ENCODE measurements around the gene DPCD.
"Not testable (repeated sequence)": the region's sequence is repeated elsewhere in the genome, so short reads cannot be mapped to it uniquely, and the experiment has no call there.

Gene DPCD

GRCh38 chr10:101618871-101619270 lies 30.8 kb downstream of the DPCD start:
- no peak for DNase-seq (ENCODE audit: low read depth, low spot score)

GRCh38 chr10:101619983-101620382 lies 31.9 kb downstream of the DPCD start:
- no peak for DNase-seq (ENCODE audit: low read depth, low spot score)

GRCh38 chr10:101623528-101623927 lies 35.4 kb downstream of the DPCD start:
- no peak for DNase-seq (ENCODE audit: low read depth, low spot score)

DNA sequence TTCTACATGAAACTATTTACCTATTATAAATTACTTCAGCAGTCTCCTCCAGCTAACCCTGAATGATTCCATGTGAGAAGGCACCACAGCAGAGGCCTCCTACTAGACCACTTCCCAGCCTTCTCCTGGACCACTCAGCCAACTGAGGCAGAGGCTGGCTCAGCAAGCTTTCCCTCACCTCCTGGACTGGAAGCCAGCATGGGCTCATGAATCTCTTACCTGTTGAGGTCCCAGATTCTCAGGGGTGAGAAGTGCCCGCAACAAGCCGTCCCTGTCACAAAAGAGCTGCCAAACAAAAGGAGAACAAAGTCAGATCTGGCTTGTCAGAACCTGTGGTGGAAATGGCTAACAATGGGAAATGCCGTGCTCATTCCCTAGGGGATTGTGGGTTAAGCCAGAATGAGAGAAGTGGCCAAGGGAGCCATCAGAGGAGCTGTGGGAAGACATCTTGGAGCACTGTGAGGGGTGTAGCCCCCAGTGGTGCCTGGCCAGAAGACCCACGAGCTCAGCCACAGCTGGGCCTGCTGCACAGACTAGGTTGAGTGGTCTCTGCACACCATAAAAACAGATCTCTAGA lies 36.5 kb downstream of the DPCD start:
- DNase-seq (ENCODE audit: low read depth, low spot score), result no peak

- DNase-seq (ENCODE audit: low read depth, low spot score), result no peak
These were observed 37.8 kb downstream of the DPCD start for GRCh38 chr10:101625821-101626412.

GRCh38 chr10:101629837-101630632 lies 41.9 kb downstream of the DPCD start:
- DNase-seq (ENCODE audit: low read depth, low spot score), result no peak

GRCh38 chr10:101630633-101630920 lies 42.5 kb downstream of the DPCD start:
- DNase-seq (ENCODE audit: low read depth, low spot score), result no peak

DNA sequence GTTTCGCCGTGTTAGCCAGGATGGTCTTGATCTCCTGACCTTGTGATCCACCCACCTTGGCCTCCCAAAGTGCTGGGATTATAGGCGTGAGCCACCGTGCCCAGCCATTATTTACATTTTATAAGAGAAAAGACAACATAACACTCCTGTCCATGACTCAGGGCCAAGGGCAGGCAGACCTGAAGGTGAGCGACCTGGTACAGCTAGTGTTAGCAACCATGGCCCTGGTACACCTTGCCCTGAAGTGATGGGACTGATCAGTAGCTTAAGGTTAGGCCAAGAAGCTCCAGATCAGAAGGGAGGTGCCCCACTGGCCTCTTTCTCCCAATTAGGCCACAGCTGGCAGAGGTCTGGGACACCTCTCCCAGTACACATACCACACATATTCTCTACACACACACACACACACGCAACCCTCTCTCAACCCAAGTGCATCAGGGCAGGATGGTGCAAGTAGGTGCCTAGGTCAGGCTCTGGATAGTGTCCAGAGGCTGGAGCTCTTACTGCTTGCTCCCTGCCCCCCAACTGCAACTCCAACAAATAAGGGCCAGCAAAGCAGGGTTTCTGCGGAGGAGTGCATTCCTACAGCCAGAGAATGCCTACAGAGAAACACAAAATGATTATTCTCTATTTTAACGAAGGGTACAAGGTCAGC lies 43.8 kb downstream of the DPCD start:
- no peak for DNase-seq (ENCODE audit: low read depth, low spot score)

DNA sequence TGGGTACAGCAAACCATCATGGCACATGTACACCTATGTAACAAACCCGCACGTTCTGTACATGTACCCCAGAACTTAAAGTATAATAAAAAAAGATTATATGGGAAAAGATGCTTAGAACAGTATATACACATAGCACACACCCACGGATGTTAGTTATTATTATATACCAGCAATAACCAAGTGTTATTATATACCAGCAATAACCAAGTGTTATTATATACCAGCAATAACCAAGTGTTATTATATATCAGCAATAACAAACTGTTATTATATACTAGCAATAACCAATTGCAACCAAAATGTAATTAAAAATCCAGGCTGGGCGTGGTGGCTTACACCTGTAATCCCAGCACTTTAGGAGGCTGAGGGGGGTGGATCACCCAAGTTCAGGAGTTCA lies 45.4 kb downstream of the DPCD start:
- not testable (repeated sequence) for DNase-seq (ENCODE audit: low read depth, low spot score)

DNA sequence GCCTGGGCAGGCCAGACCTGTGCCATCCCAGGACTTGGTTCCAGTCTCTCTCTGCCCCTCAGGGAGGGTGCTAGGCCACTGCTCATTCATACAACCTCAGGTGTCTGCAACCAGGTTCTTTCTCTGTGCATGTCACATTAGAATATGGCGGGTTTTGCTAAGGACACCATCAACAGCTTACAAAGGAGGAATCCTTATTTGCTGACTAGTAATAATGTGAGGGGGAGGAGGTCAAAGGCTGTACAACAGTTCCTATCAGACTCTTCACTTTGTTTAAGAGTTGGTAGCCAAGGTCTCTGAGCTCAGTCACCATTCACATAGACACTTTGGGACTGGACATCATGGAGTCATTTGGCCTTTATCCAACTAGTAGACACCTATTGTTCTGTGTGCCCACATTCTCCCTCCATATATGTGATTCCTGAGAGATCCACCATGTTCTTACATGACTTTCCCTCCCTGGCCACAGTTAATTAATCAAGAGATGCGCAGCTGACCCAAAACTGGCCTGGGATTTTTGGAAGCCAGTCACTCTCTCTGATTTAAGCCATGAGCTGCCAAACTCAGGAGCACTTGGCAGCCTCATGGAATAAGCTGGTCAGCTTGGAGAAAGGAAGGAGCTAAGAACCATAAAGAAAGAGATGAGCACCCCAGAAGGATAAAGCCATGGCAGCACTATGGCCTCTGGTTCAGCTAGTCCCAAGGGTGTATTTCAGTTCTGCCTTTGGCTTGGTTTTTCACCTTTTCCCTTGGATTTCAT lies 51.2 kb downstream of the DPCD start:
- no peak for DNase-seq (ENCODE audit: low read depth, low spot score)

GRCh38 chr10:101643546-101643945 lies 55.4 kb downstream of the DPCD start:
- no peak for DNase-seq (ENCODE audit: low read depth, low spot score)

GRCh38 chr10:101644002-101644401 lies 55.9 kb downstream of the DPCD start:
- DNase-seq (ENCODE audit: low read depth, low spot score), result no peak

GRCh38 chr10:101645659-101646058 lies 57.5 kb downstream of the DPCD start:
- DNase-seq (ENCODE audit: low read depth, low spot score), result no peak

DNA sequence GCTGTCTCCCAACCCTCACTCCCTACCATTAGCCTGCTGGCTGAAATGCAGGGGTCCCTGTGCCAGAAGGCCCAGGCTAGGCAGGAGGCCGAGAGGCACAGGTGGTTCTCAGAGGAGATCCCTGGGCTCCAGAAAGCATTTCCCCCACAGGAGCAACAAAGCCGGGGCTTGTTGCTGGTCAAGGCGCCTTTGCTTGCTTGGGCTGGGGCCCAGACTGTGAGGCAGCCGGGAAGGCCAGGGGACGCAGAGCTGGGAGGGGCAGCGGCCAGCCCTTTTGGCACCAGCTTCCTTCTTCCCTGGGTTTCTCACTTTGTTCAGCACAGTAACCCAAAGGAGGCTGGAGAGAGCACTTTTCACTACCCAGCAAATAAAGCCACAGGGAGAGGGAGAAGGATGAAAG lies 58.2 kb downstream of the DPCD start:
- no peak for DNase-seq (ENCODE audit: low read depth, low spot score)

GRCh38 chr10:101647255-101647654 lies 59.1 kb downstream of the DPCD start:
- no peak for DNase-seq (ENCODE audit: low read depth, low spot score)

DNA sequence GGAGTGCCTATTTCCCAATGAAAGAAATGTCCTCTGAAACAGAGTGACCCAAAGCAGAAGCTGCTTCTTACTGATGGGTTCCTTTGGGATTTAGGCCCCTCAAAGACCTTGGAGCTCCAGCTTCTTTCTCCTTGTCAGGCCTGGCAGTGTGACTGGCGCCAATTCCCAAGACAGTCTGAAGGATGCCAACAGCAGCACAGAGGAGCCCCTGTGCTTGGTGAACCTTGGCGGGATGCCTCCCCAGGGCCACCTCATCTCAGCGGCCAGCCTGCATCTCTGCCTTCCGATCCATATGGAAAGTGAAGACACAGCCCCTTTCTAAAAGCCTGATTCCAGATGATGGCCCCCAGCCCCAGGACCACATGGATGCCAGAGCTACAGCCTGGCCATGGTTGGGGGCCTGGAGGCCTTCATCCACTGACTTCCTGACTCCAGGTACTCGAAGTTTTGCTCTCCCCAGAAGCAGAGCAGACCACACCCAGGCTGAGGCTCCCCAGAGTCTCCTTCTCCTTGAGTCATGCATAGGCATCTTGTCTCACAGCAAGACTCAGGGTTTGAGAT lies 61.5 kb downstream of the DPCD start:
- no peak for DNase-seq (ENCODE audit: low read depth, low spot score)

GRCh38 chr10:101650863-101651262 lies 62.7 kb downstream of the DPCD start:
- DNase-seq (ENCODE audit: low read depth, low spot score), result no peak

GRCh38 chr10:101651336-101651735 lies 63.2 kb downstream of the DPCD start:
- no peak for DNase-seq (ENCODE audit: low read depth, low spot score)

DNA sequence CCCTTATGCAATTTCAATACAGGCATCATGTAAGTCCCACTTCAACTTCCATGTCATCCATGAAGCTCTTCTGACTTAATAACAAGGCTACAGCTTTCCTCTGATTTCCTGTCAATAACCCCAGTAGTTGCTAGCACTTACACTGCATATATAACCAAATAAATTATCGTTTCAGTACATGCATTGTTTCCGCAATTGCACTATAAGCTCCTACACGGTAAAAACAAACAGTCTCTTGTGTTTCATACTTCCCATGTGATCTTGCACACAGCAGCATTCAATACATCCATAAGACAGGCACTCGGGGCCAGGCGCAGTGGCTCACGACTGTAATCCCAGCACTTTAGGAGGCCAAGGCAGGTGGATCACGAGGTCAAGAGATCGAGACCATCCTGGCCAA lies 65.4 kb downstream of the DPCD start:
- no peak for DNase-seq (ENCODE audit: low read depth, low spot score)

GRCh38 chr10:101655570-101655969 lies 67.4 kb downstream of the DPCD start:
- no peak for DNase-seq (ENCODE audit: low read depth, low spot score)

GRCh38 chr10:101656890-101657289 lies 68.8 kb downstream of the DPCD start:
- no peak for DNase-seq (ENCODE audit: low read depth, low spot score)

- no peak for DNase-seq (ENCODE audit: low read depth, low spot score)
These were observed 70.9 kb downstream of the DPCD start for GRCh38 chr10:101658975-101659374.
